Hematopoietic multipotent progenitor cell treated with erythropoietin and hydrocortisone succinate and interleukin-3 and kit ligand, for 4 days (in vitro differentiated cells): ENCODE results near the gene ADD3.
A peak's percentile ranks its signal among the peaks of the same experiment; 100 is the strongest.

Experiments
- DNase-seq: peaks from one replicate; pipeline ENCODE4 v3.0.0-alpha.2; 2015

Gene ADD3

DNA sequence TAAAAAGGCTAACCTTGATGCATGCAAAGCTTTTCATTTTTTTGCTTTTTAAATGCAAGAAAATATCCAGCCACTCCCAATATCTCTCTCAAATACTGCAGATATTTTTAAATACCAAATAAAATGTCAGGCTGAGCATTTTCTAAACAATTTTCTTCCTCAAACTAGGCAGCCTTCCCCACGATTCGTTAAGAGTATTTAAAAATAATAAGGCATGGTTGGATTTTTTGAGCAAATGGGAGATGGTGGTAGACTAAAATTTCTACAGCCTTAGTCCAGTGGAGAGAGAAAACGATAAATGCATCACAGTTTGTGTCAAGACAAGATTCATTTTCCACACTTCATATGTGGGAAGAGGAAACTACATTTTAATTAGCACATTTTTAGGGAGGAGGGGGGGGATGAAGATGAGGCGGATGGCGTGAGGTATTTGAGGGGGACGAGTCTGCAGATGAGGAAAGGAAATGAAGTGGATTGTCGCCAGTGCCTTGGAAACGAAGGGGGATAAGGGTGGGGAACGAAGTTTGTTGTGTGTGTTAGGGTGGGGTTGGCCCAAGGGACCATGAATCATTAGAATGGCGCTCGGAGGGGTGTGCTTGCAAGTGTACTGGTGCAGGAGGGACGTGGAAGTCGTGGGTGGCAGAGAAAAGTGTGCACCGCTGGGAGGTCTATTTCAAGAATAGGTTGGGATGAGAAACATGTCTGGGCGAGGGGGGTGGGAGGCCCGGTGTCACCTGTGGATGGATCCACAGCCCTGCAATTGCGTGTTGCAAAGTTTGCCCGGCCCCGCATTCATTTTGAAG lies 1.2 kb upstream of the ADD3 start:
- no peak for DNase-seq

GRCh38 chr10:110007161-110007700 lies 553 bp upstream of the ADD3 start:
- DNase-seq = no peak

GRCh38 chr10:110008518-110009339 lies 945 bp downstream of the ADD3 start:
- peak; percentile 71 for DNase-seq

DNA sequence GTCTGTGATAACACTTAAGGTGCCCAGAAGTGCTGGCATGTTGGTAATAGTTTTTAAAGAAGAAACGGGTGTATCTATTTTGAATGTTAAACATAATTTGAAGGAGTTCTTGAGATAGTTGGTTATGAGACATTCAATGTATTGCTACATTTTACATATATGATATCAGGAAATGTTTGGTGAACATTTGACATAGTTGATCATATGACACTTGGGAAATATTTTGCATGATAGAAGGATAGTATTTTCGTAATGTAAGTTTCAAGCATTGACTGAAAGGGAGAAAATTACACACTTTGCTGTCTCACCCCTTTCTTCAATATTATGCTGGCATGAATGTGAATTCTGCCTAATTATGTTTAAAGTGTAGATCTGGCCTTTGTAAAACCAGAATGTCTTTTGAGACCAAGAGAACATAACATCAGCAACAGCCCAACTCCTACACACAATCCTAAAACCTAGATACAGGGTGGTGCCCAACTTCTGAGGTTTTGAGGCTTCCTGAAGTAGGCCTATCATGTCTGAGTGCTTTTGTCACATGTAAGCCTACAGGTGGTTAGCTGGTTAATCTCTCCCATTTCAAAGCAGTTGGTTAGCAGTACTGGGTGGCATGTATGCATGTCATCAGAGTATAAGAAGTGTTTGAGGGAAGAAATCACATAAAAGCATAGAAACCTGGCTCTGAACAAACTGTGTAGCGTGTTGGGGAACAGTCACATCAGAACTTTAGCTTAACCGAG lies 2.1 kb downstream of the ADD3 start:
- DNase-seq = peak; percentile 89

DNA sequence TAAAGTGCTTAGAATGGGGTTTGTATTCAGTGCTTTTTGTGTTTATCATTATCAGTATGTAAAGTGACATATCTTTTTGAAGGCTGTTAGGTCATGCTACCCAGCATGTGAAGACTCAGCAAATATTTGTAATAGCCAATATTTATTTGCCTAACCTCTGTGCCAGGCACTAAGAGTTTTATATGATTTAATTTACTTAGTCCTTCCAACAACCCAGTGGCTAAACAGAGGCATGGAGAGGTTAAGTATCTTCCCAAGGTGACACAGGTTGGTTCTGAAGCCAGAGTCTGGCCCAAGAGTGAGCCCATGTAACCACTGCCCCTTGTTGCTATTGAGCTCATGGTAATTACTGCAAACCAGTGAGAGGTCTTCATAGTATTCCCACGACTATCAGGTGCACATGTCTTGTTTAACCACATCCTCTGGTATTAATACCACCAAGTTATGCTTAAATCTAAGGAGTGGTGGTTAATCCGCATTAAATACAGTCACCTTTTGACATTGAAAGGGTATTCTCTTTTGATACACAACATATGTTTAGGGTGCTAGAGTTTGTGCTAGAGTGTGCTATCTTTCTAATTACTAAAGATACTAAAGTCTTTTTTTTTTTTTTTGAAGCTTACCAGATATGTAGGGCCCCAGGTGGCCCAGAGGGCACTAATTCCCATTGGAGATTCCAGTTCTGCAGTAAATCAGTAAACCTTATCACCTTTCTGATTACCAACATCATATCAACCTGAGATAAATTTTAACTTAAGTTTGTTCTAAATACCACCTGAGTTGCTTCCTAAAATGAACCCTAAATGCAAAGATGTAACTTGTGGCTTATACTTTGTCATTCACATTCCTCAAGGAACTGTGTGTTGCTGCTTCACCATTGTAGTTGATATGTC lies 2.9 kb downstream of the ADD3 start:
- no peak for DNase-seq

GRCh38 chr10:110011681-110012080 lies 3.9 kb downstream of the ADD3 start:
- no peak for DNase-seq

- DNase-seq = no peak
These were observed 6.0 kb downstream of the ADD3 start for GRCh38 chr10:110013630-110014293.

DNA sequence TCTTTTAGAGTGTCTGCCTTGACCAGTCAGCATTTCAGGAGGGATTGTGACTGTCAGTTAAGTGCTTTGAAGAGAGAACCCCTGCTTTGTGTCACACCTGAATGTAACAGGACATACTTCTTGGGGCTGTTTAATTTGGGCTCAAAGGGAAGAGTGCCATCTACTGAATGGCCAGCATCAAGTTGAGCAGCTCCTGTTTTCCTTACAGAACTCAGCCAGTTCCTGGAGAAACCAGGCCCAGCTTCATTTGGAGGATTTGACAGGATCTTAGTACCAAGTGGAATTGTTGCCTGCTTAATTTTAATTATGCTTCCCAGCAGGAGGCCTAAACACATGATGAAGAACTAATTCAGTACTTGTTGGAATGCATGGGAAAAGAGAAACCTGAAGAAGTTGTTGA lies 8.3 kb downstream of the ADD3 start:
- DNase-seq = no peak

GRCh38 chr10:110017052-110017451 lies 9.3 kb downstream of the ADD3 start:
- DNase-seq = no peak

GRCh38 chr10:110017907-110018306 lies 10.1 kb downstream of the ADD3 start:
- DNase-seq = no peak

DNA sequence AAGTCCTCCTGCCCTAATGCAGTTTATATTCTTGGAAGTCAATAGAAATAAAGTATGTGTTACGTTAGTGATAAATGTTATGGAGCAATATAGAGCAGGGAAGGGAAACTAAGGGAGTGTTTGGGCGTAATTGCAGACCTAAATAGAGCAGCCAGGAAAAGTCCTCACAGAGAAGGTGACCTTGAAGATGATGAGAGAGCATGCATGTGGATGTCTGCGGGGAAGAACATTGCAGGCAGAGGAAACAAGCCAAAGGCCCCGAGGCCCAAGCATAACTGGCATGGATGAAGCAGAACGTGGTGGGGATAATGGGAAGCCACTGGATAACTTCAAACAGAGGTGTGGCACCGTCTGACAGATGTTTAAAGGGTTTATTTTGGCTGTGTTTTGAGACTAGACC lies 12.5 kb downstream of the ADD3 start:
- no peak for DNase-seq

GRCh38 chr10:110022716-110023504 lies 15.1 kb downstream of the ADD3 start:
- DNase-seq = no peak

DNA sequence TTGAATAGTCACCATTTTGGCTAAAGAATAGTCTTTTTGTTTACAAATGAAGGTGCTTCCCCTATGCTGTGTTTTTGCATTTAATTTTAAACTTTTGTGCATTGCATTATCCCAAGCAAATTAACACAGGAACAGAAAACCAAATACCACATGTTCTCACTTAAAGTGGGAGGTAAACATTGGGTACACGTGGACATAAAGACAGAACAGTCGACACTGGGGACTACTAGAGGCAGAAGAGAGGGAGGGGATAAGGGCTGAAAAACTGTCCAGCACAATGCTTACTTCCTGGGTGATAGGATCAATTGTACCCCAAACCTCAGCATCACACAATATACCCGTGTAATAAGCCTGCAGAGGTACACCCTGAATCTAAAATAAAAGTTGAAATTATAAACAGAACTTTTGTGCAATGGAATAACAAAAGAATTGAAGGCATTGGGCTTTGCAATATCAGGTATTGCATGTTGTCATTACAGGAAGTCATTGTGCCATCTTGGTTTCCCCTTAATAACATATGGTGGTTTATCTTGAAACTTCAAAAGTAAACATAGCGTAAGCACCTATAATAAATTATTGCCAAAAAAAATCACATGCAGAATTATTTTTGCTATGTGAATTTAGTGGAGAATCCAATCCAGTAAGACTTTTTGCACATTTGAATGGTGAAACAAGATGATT lies 16.1 kb downstream of the ADD3 start:
- DNase-seq = peak; percentile 40

GRCh38 chr10:110029450-110029849 lies 21.7 kb downstream of the ADD3 start:
- DNase-seq = no peak

DNA sequence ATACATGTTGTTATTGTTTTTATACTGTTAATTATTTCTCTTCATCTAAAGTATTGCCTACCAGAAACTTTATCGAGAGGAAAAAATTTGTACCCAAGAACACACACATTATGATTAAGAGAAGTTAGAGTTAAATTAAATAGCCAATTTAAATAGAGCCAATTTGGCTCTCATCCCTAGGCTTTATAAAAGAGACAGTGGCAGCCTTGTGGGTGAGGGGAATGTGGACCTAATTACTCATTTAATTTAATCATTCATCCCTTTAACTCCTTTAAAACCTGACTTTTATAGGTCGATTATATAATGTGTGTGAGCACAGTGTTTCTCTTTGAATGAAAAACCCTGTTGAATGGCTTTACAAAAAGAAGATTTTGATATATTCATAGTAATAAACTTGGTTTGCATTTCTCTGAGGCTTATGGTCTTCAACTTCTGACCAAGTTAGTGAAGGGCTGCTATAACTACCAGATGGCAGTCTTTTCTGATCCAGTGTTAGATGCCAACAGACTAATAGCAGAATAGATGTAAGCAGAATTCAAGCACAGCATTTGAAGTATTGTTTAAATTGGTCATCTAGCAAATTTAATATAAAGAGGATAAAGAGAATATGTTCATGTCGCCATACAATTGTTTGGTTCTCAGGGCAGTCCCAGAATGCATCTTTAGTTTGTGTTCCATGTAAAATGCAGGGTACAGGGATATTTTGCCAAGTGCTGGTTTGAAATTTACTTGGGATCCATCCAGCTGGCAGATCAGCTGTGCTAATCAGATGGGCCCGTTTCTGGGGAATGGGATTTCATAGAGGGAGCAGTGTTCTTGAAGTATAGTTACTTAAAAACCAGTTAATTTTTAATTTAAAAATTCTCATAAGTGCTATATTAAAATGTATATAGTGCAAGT lies 25.3 kb downstream of the ADD3 start:
- DNase-seq = no peak

DNA sequence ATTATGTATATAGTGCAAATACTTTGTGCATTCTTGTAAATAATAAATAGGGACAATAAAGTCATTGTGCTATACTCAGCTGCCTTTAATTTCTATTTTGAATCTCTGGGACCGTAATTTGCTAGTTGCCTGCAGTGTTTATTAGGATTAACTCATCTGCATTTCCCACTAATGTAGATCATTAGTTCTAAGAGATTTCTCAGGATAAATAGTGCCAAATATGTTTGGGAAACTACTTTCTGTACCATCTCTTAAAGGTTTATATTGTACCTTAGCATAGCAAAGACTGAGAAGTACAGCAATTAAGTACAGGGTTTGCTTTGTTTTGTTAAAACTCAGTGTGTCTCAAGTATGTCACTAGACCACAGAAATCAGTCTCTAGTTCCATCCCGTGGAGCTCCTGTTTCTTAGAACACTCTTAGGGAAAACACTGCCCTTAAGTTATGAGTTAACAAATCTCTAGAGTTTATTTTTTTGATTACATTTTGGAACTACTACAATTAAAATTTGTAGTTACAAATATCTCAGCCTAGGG lies 26.0 kb downstream of the ADD3 start:
- no peak for DNase-seq

GRCh38 chr10:110034596-110034995 lies 26.8 kb downstream of the ADD3 start:
- DNase-seq = no peak

DNA sequence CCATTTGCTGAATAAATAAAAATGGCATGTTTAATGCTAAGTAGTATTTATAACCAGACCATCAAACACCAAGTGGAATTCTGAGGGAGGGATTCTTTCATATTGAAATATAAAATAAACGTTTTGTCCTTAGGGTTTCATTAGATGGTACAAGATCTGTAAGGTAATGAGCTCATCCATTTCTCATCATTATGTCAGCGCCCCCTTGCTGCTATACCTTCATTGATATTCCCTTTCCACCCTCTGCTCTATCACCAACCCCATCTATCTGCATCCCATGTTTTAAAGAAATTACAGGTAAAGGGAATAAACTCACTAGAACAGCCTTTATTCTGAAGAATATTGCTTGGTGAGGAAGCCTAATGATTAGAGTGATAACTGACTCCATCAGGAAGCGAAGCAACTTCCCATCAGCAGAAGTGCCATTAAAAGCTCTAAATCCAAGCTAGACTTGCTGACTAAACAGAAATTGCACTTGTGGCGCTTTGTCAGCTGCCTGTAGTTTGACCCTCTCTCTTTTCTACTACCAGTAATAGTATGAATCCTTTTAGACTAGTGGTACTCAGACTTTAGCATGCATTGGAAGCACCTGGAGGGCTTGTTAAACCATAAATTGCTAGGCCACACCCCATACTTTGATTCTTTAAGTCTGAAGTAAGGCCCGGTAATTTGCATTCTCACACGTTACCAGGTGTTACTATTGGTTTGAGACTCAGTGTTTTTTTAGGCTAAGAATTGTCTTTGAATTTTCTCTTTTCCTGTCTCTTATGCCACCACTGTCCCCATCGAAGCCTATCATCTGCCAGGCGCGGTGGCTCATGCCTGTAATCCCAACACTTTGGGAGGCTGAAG lies 27.5 kb downstream of the ADD3 start:
- no peak for DNase-seq
